ENCODE measurements around the gene CABCOCO1. TPM values are rescaled to one million over a fixed set of nuclear protein-coding genes. Genes with fewer than 3 reads are reported as not detected.

Gene CABCOCO1
- polyA plus RNA-seq, 1 experiment: 1.1 TPM

DNA sequence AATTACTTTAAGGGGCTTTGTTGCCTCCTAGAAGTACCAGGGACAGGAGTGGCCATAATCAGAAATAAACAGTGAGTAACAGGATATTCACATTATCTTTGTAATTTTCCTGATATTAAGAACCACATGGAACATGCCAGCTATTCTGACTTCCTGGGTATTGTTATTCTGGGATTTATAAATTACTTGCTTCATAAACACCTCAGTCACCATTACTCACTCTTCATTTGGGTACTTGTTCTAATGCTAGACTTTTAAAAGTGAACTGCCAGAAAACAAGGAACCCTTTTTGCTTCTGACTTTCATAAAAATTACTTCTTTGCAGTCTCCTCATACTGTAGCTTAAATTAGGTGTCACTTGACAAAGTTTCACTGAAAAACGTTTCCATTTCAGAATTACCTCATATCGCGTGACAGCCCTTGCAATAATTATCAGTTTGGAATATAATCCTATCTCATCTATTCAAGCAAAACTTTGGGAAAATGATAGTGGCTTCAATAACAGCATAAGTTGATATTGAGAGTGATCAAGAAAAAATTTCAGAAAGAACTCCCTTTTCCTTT, 29.8 kb downstream of the CABCOCO1 start:
- Histone ChIP-seq H3K27me3 (ENCODE audit: control insufficient read depth, insufficient read depth, low read length) (no peaks in the 10 kb centered on the region), H3K9me3 (ENCODE audit: control insufficient read depth, insufficient read depth, low read length) (no peaks in the 10 kb centered on the region), H3K27ac (ENCODE audit: low read depth, low read length) (no peak overlapping the region), H3K4me3 (ENCODE audit: low read depth, low read length) (no peak overlapping the region)
- TF ChIP-seq, protein P1, sequence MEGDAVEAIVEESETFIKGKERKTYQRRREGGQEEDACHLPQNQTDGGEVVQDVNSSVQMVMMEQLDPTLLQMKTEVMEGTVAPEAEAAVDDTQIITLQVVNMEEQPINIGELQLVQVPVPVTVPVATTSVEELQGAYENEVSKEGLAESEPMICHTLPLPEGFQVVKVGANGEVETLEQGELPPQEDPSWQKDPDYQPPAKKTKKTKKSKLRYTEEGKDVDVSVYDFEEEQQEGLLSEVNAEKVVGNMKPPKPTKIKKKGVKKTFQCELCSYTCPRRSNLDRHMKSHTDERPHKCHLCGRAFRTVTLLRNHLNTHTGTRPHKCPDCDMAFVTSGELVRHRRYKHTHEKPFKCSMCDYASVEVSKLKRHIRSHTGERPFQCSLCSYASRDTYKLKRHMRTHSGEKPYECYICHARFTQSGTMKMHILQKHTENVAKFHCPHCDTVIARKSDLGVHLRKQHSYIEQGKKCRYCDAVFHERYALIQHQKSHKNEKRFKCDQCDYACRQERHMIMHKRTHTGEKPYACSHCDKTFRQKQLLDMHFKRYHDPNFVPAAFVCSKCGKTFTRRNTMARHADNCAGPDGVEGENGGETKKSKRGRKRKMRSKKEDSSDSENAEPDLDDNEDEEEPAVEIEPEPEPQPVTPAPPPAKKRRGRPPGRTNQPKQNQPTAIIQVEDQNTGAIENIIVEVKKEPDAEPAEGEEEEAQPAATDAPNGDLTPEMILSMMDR (IDR thresholded peaks at IDR 0.05; ENCODE audit: low read depth, low read length): no peak
- no peak for DNase-seq (ENCODE audit: low read depth, low spot score)
- ChIA-PET POLR2A (no interaction called here), CTCF (no interaction called here)

DNA sequence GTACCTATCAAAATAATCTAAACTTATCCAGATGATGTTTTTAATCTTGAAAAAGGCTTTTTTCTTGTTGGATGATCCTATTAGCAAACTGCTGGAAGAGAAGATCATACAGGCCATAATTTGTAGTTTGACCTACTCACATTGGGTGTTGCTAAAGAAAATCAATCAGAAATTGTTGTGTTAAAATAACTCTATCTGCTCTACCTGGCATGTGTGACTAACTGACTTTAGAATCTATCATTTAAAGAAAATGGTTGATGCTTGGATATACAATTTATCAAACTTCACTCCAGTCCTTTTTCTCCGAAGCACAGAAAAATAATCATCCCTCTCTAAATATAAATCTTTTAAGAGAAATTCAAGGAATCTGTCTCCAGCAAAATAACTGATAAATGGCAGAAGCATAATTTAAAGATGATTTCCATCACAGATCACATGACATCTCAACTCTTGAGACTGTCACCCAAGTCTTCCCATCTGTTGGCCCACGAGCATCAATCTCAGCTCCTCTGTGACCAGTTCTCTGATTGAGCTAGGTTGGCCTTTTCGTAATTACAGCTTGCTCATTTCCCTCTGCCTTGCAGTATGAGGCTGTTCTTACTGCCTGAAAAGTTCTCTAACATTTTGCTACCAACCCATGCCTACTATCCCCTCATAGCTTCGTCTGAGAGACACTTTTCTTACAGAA, 36.4 kb downstream of the CABCOCO1 start:
- Histone ChIP-seq H3K27me3 (ENCODE audit: control insufficient read depth, insufficient read depth, low read length) (no peaks in the 10 kb centered on the region), H3K9me3 (ENCODE audit: control insufficient read depth, insufficient read depth, low read length) (no peaks in the 10 kb centered on the region), H3K27ac (ENCODE audit: low read depth, low read length) (no peak overlapping the region), H3K4me3 (ENCODE audit: low read depth, low read length) (no peak overlapping the region)
- ChIA-PET CTCF (no interaction called here), POLR2A (no interaction called here)
- DNase-seq (ENCODE audit: low read depth, low spot score): no peak
- TF ChIP-seq, protein P1 (IDR thresholded peaks at IDR 0.05; ENCODE audit: low read depth, low read length): no peak

DNA sequence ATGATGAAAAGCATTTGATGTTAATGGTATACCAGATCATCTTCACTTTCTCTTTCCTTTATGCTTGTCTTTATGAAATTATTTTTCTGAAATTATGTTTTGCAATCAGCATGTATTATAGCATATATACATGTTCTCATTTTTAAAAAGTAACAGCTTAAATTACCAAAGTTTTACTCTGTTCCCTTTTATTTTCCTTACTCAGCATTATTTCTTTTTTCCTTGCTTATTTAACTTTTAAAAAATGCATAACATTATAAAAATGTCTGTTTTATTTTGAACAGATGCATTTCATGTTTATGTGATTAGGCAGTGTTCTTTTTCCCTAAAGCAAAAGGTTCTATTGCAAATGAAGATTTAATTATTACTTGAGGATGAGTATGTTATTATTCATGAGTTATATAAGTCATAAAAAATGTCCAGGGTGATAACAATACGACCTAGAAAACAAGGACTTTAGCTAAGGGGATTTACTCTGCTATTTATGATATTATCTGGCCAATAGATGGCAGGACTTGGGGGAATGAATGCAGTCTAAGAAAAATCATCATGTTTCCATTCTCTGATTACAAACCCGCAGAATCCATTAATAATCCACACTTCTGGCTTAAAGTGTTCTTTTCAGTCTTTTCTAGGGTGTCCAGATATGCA, 38.5 kb downstream of the CABCOCO1 start:
- H3K27me3 ChIP-seq (ENCODE audit: control insufficient read depth, insufficient read depth, low read length): no peaks in the 10 kb centered on the region
- CTCF ChIA-PET: no interaction called here
- TF ChIP-seq, protein P1 (IDR thresholded peaks at IDR 0.05; ENCODE audit: low read depth, low read length): peak; percentile 35; the same call in 1 of the 2 replicates
- DNase-seq (ENCODE audit: low read depth, low spot score): no peak
- H3K27ac ChIP-seq (ENCODE audit: low read depth, low read length): no peak overlapping the region
- no peaks in the 10 kb centered on the region for H3K9me3 ChIP-seq (ENCODE audit: control insufficient read depth, insufficient read depth, low read length)
- H3K4me3 ChIP-seq (ENCODE audit: low read depth, low read length): no peak overlapping the region
- POLR2A ChIA-PET: no interaction called here

DNA sequence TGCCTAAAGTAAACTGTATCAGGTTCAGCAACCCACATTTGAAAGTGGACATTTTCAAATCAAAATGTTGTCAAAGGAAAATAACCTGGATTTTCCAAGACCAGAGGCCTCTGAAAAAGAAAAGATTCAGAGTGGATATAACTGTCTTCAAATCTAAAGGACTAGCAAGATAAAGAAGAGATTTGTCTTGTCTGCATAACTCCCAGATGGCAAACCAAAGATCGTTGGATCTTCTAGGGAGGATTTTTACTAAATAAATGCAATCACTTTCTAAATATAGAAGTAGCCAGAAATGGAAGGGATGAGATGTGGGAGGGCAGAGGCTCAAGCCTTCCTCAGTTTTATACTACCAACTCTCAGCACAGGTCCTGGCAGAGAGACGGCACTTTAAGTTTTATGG, 39.0 kb downstream of the CABCOCO1 start:
- Histone ChIP-seq H3K27me3 (ENCODE audit: control insufficient read depth, insufficient read depth, low read length) (no peaks in the 10 kb centered on the region), H3K27ac (ENCODE audit: low read depth, low read length) (no peak overlapping the region), H3K4me3 (ENCODE audit: low read depth, low read length) (no peak overlapping the region), H3K9me3 (ENCODE audit: control insufficient read depth, insufficient read depth, low read length) (no peaks in the 10 kb centered on the region)
- POLR2A ChIA-PET: no interaction called here
- DNase-seq (ENCODE audit: low read depth, low spot score): no peak
- CTCF ChIA-PET: no interaction called here
- TF ChIP-seq, protein P1 (IDR thresholded peaks at IDR 0.05; ENCODE audit: low read depth, low read length): no peak

DNA sequence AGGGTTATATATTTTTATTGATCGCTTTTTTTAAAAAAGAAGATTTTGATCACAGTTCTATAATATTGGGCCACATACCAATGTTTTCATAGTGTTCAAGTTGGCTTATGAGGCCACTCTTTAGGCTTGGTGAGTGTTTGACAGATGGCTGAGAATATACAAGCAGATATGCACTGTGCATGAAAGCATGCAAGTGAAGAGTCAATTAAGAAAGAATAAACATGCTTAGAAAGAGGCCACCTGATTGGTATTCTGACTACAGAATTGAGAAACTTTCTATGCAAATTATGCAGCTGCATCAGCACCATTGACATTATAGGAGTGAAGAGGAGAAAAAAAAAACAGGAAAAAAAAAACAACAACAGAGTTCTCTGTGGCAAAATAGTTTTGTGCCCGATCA, 39.9 kb downstream of the CABCOCO1 start:
- DNase-seq (ENCODE audit: low read depth, low spot score): no peak
- POLR2A ChIA-PET: no interaction called here
- Histone ChIP-seq H3K9me3 (ENCODE audit: control insufficient read depth, insufficient read depth, low read length) (no peaks in the 10 kb centered on the region), H3K27ac (ENCODE audit: low read depth, low read length) (no peak overlapping the region), H3K4me3 (ENCODE audit: low read depth, low read length) (no peak overlapping the region), H3K27me3 (ENCODE audit: control insufficient read depth, insufficient read depth, low read length) (no peaks in the 10 kb centered on the region)
- CTCF ChIA-PET: interaction anchor here (0.6 kb wide), 1 partner anchor 1479 kb away, joined by 3 read pairs; no protein-coding TSS in a partner anchor
- TF ChIP-seq, protein P1 (IDR thresholded peaks at IDR 0.05; ENCODE audit: low read depth, low read length): no peak

Measured in AG04450 (cell line).